Loucy (cell line): ENCODE data around the gene PRKN.

Experiments
- H2AFZ ChIP-seq: fragments of 200-600 bp; sonication (generic); 2 replicates; pipeline ENCODE4 v1.6.0; 2016; ENCODE audit warnings: antibody characterized with exemption, mild to moderate bottlenecking, low read length, moderate library complexity
- H3F3A ChIP-seq: fragments of 200-600 bp; 2 replicates; pipeline ENCODE4 v1.6.0; 2016; ENCODE audit warnings: antibody characterized with exemption, low read depth, mild to moderate bottlenecking
- H3K27me3 ChIP-seq: fragments of 200-600 bp; sonication (generic); 2 replicates; pipeline ENCODE4 v1.6.1; 2014; ENCODE audit warnings: low read length, mild to moderate bottlenecking; ENCODE audit not compliant: insufficient read depth, poor library complexity, severe bottlenecking
- H3K36me3 ChIP-seq: fragments of 200-600 bp; sonication (generic); 2 replicates; pipeline ENCODE4 v1.6.1; 2016; ENCODE audit warnings: low read length; ENCODE audit not compliant: insufficient read depth
- H3K4me1 ChIP-seq: fragments of 200-600 bp; sonication (generic); 2 replicates; pipeline ENCODE4 v1.5.1; 2014; ENCODE audit warnings: low read length, mild to moderate bottlenecking; ENCODE audit not compliant: insufficient read depth, poor library complexity, severe bottlenecking
- H3K4me2 ChIP-seq: fragments of 200-600 bp; sonication (generic); 2 replicates; pipeline ENCODE4 v1.6.0; 2014; ENCODE audit warnings: antibody characterized with exemption, low read length, low read depth, mild to moderate bottlenecking; ENCODE audit not compliant: poor library complexity, severe bottlenecking
- H3K4me3 ChIP-seq: fragments of 200-600 bp; sonication (generic); 2 replicates; pipeline ENCODE4 v1.5.1; 2014; ENCODE audit warnings: low read length, mild to moderate bottlenecking, mixed read lengths; ENCODE audit not compliant: poor library complexity, severe bottlenecking
- H3K79me2 ChIP-seq: fragments of 200-600 bp; sonication (generic); 2 replicates; pipeline ENCODE4 v1.6.1; 2014; ENCODE audit warnings: low read length; ENCODE audit not compliant: insufficient read depth
- H3K9ac ChIP-seq: fragments of 200-600 bp; sonication (generic); 2 replicates; pipeline ENCODE4 v1.6.0; 2014; ENCODE audit warnings: mild to moderate bottlenecking, low read depth, low read length, moderate library complexity; ENCODE audit not compliant: poor library complexity, severe bottlenecking
- H3K9me2 ChIP-seq: fragments of 200-600 bp; sonication (generic); replicated peaks from 2 replicates; pipeline ENCODE4 v1.6.1; 2016; ENCODE audit warnings: low read depth, low read length, mixed read lengths
- H3K9me3 ChIP-seq: fragments of 200-600 bp; sonication (generic); 2 replicates; pipeline ENCODE4 v1.6.1; 2014; ENCODE audit warnings: mild to moderate bottlenecking, antibody characterized with exemption, low read length, low read depth; ENCODE audit not compliant: insufficient read depth
- H4K20me1 ChIP-seq: fragments of 200-600 bp; sonication (generic); 2 replicates; pipeline ENCODE4 v1.6.0; 2014; ENCODE audit warnings: antibody characterized with exemption, low read length, mild to moderate bottlenecking; ENCODE audit not compliant: insufficient read depth, poor library complexity, severe bottlenecking
- CTCF ChIP-seq: fragments of 200-600 bp; sonication (generic); conservative IDR thresholded peaks from 2 replicates; pipeline ENCODE4 v1.5.1; 2014; ENCODE audit warnings: mild to moderate bottlenecking, antibody characterized with exemption, low read length
- EZH2phosphoT487 ChIP-seq: fragments of 200-600 bp; IDR thresholded peaks from 2 replicates; pipeline ENCODE4 v1.6.1; 2018; ENCODE audit warnings: antibody characterized with exemption, mild to moderate bottlenecking, moderate library complexity, borderline replicate concordance

PRKN gene

DNA sequence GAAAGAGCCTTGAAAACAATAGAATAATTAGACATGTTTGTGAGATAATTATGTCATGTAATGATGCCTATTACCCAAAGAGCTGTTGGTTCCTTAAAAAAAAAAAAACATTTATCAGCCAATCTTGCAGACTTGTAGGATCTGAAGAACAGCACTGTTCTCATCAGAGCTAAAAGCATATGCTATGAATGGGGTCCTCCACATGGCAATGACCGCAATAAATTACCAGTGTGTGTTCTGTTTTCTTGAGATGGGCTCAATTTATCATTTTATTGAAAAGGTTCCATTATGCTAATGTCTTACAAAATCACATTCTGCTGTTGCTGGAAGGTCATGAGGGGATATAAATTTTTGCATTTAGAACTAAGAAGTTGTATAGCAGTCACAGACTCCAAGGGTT, 484.7 kb downstream of the PRKN start:
- Histone ChIP-seq H4K20me1 (no peaks in the 10 kb centered on the region), H3K4me2 (no peak overlapping the region), H3K79me2 (no peaks in the 10 kb centered on the region), H3K9me3 (0 out of 2 replicates have a peak, but pooled peaks cover 3% of the 10 kb centered on the region), H3K4me1 (no peaks in the 10 kb centered on the region), H2AFZ (no peak overlapping the region), H3K4me3 (no peak overlapping the region), H3F3A (no peaks in the 10 kb centered on the region), H3K9me2 (no peaks in the 10 kb centered on the region), H3K27me3 (no peaks in the 10 kb centered on the region), H3K9ac (no peak overlapping the region), H3K36me3 (no peaks in the 10 kb centered on the region)
- TF ChIP-seq CTCF (no peak), EZH2phosphoT487 (no peak)

GRCh38 chr6:162239330-162239729, 488.2 kb downstream of the PRKN start:
- Histone ChIP-seq H3K9me3 (0 out of 2 replicates have a peak, but pooled peaks cover 3% of the 10 kb centered on the region), H3K4me1 (no peaks in the 10 kb centered on the region), H3F3A (no peaks in the 10 kb centered on the region), H3K4me3 (no peak overlapping the region), H2AFZ (no peak overlapping the region), H3K4me2 (no peak overlapping the region), H3K9me2 (no peaks in the 10 kb centered on the region), H3K79me2 (no peaks in the 10 kb centered on the region), H3K9ac (no peak overlapping the region), H3K36me3 (no peaks in the 10 kb centered on the region), H4K20me1 (no peaks in the 10 kb centered on the region), H3K27me3 (no peaks in the 10 kb centered on the region)
- TF ChIP-seq EZH2phosphoT487 (no peak), CTCF (no peak)

DNA sequence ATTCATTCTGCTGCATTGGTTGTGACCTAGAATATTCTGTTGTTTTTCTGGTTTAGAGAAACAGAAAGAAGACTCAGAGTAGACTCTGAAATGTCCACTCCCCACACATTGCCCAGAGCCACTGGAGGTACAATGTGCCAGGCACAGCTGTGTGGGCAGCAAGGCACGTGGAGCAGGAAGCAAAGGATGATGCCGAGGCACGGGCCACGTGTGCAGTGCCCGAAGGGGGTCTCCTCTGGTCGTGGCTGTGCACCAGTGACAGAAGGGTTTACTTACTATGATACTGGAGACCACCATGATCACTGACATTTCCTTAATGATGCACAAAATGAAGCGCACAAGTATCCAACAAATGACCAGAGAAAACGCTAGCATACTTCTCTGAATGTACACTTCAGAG, 488.9 kb downstream of the PRKN start:
- Histone ChIP-seq H3K9me3 (0 out of 2 replicates have a peak, but pooled peaks cover 3% of the 10 kb centered on the region), H4K20me1 (no peaks in the 10 kb centered on the region), H3K9ac (no peak overlapping the region), H2AFZ (no peak overlapping the region), H3K4me2 (no peak overlapping the region), H3K27me3 (no peaks in the 10 kb centered on the region), H3F3A (no peaks in the 10 kb centered on the region), H3K4me1 (no peaks in the 10 kb centered on the region), H3K9me2 (no peaks in the 10 kb centered on the region), H3K79me2 (no peaks in the 10 kb centered on the region), H3K4me3 (no peak overlapping the region), H3K36me3 (no peaks in the 10 kb centered on the region)
- no peak for TF ChIP-seq EZH2phosphoT487
- TF ChIP-seq CTCF = no peak
